ENCODE measurements around the gene SLC18A2. TPM values are rescaled to one million over a fixed set of nuclear protein-coding genes. Genes with fewer than 3 reads are reported as not detected.

The SLC18A2 gene
- total and polyA plus RNA-seq, 7 experiments from 2014 or later = 0.71 to 6.1 (median 1.4) TPM; not detected in 3

DNA sequence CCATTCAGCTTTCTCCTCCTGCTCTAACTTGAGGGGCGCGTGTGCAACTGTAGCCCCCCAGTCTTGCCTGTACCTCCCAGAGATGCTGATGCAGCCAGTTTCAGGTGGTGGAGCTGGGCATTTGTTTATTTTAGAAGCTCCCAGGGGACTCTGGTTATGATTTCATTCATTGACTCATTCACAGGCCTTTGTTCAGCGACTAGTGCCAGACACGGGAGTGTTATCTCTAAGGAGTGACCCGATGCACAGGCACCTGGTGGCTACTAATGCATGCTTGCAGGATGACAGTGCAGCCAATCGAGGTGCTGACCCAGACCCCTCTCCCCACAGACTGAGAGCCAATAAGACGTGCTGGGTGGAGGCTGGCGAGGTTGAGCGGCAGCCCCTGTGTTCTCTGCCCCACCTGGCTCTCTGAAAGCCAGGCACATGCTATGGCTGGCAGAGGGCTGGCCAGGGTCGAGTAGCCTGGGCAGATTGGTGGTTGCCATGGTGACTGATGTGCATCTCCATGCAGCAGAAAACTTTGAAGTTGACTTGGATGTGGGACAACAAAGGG lies 19.7 kb upstream of the SLC18A2 start:
- Mint-ChIP-seq H3K9me3 (no peaks in the 10 kb centered on the region), H3K36me3 (no peaks in the 10 kb centered on the region), H3K4me1 (peaks cover 0 to 9% (median 7%) of the 10 kb centered on the region in 7 donors), H3K27ac (no peak overlapping the region), H3K27me3 (peaks cover 8 to 32% (median 12%) of the 10 kb centered on the region in 5 donors), H3K4me3 (no peak overlapping the region)
- no peak overlapping the region for H3K27ac ChIP-seq (ENCODE audit: low read depth, low read length)
- intact Hi-C loops (cut with micrococcal nuclease) = no loop called here
- peaks cover 1 to 2% of the 10 kb centered on the region in 2 donors for H3K27me3 ChIP-seq (ENCODE audit: control insufficient read depth in 2 of 2, insufficient read depth in 2 of 2, low read length in 2 of 2)
- ATAC-seq = no peak
- no peaks in the 10 kb centered on the region for H3K36me3 ChIP-seq (ENCODE audit: control insufficient read depth in 2 of 3, insufficient read depth in 3 of 3, low read length in 3 of 3)
- POLR2A ChIA-PET = no interaction called here
- H3K4me3 ChIP-seq (ENCODE audit: low read length) = no peak overlapping the region
- H3K9me3 ChIP-seq (ENCODE audit: control insufficient read depth in 2 of 3, low read length in 3 of 3) = no peaks in the 10 kb centered on the region
- peaks cover 6 to 9% of the 10 kb centered on the region in 2 donors for H3K4me1 ChIP-seq (ENCODE audit: control insufficient read depth in 2 of 2, insufficient read depth in 2 of 2, low read length in 2 of 2)
- no peak for DNase-seq
- CTCF ChIA-PET = no interaction called here

DNA sequence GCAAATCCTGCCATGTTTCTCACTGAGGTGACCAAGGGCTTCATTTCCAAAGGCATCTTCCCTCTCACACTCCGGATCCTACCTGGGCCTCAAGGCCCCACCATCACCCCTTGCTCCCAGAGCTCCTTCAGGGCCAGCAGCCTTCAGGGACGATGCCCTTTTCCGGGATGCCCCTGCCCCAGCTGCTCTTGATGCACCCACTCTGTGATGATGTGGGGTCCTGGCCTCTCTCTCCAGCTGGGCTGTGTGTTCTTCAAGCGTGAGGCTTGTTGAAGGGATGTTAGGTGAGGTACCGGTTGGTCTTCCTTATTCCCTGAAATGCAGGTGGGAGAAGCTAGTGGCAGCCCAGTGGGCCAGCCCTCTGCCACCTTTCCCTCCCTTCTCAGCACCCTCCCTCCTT lies 18.4 kb upstream of the SLC18A2 start:
- Mint-ChIP-seq H3K4me1 (peaks cover 0 to 6% (median 1%) of the 10 kb centered on the region in 7 donors), H3K27ac (no peak overlapping the region), H3K9me3 (peaks cover 0 to under 1% (median 0%) of the 10 kb centered on the region in 11 donors), H3K36me3 (no peaks in the 10 kb centered on the region), H3K4me3 (no peak overlapping the region), H3K27me3 (peaks cover 7 to 34% (median 13%) of the 10 kb centered on the region in 5 donors)
- Histone ChIP-seq H3K27me3 (ENCODE audit: control insufficient read depth in 2 of 2, insufficient read depth in 2 of 2, low read length in 2 of 2) (no peaks in the 10 kb centered on the region), H3K27ac (ENCODE audit: low read depth, low read length) (no peak overlapping the region), H3K4me3 (ENCODE audit: low read length) (no peak overlapping the region), H3K36me3 (ENCODE audit: control insufficient read depth in 2 of 3, insufficient read depth in 3 of 3, low read length in 3 of 3) (no peaks in the 10 kb centered on the region), H3K9me3 (ENCODE audit: control insufficient read depth in 2 of 3, low read length in 3 of 3) (no peaks in the 10 kb centered on the region), H3K4me1 (ENCODE audit: control insufficient read depth in 2 of 2, insufficient read depth in 2 of 2, low read length in 2 of 2) (no peaks in the 10 kb centered on the region)
- CTCF ChIA-PET = no interaction called here
- POLR2A ChIA-PET = no interaction called here
- no peak for ATAC-seq
- DNase-seq = no peak
- intact Hi-C loops (cut with micrococcal nuclease) = no loop called here

- DNase-seq (no peak), ATAC-seq (no peak)
- Histone ChIP-seq H3K27ac (ENCODE audit: low read depth, low read length) (no peak overlapping the region), H3K36me3 (ENCODE audit: control insufficient read depth in 2 of 3, insufficient read depth in 3 of 3, low read length in 3 of 3) (no peaks in the 10 kb centered on the region), H3K9me3 (ENCODE audit: control insufficient read depth in 2 of 3, low read length in 3 of 3) (no peaks in the 10 kb centered on the region), H3K27me3 (ENCODE audit: control insufficient read depth in 2 of 2, insufficient read depth in 2 of 2, low read length in 2 of 2) (no peaks in the 10 kb centered on the region), H3K4me3 (ENCODE audit: low read length) (no peak overlapping the region), H3K4me1 (ENCODE audit: control insufficient read depth in 2 of 2, insufficient read depth in 2 of 2, low read length in 2 of 2) (no peaks in the 10 kb centered on the region)
- Mint-ChIP-seq H3K27me3 (peaks cover 1 to 33% (median 11%) of the 10 kb centered on the region in 5 donors), H3K9me3 (peaks cover 0 to 3% (median 0%) of the 10 kb centered on the region in 11 donors), H3K4me1 (no peaks in the 10 kb centered on the region), H3K4me3 (no peak overlapping the region), H3K36me3 (no peaks in the 10 kb centered on the region), H3K27ac (no peak overlapping the region)
- ChIA-PET POLR2A (no interaction called here), CTCF (no interaction called here)
- intact Hi-C loops (cut with micrococcal nuclease) = no loop called here
Observed at GRCh38 chr10:117222976-117223692, 17.8 kb upstream of the SLC18A2 start.

DNA sequence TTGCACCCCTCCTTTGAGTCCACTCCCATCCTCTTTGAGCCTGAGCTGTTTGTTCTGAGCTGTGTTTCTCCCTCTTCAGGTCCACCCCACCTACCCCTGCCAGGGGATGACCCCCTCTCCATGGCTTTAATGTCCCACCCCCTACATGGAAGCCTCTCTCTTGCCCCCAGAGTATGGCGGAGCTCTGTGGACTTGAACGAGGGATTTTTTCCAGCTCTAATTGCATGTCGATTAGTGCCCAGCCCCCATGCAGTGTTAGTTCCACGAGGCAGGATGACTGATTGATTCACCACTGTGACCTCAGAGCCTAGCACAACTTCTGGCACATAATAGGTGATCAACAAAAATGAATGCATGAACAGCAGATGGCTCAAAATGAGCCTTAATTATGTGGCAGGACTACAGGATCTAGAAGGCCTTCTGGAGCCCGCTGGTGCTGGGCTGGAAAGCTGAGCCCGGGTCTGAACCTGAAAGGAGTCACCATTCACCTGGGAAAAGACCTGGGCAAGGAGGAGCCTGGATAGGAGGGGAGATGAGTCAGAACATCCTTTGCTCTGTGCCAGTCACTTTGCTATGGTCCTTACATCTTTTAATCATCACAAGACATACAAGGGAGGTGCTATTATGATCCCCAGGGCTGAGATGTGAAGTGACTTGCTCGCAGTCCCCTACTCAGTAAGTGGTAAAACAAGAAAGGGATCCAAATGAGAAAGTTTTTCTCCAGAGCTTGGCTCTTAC lies 17.1 kb upstream of the SLC18A2 start:
- Mint-ChIP-seq H3K4me3 (no peak overlapping the region), H3K27ac (no peak overlapping the region), H3K36me3 (no peaks in the 10 kb centered on the region), H3K9me3 (peaks cover 0 to 3% (median 0%) of the 10 kb centered on the region in 11 donors), H3K27me3 (peaks cover 2 to 38% (median 11%) of the 10 kb centered on the region in 5 donors), H3K4me1 (no peaks in the 10 kb centered on the region)
- no peaks in the 10 kb centered on the region for H3K27me3 ChIP-seq (ENCODE audit: control insufficient read depth in 2 of 2, insufficient read depth in 2 of 2, low read length in 2 of 2)
- CTCF ChIA-PET = no interaction called here
- no peaks in the 10 kb centered on the region for H3K36me3 ChIP-seq (ENCODE audit: control insufficient read depth in 2 of 3, insufficient read depth in 3 of 3, low read length in 3 of 3)
- intact Hi-C loops (cut with micrococcal nuclease) = no loop called here
- H3K4me3 ChIP-seq (ENCODE audit: low read length) = no peak overlapping the region
- POLR2A ChIA-PET = interaction anchor here (0.6 kb wide), 1 partner anchor 538 kb away, joined by 4 read pairs; no protein-coding TSS in a partner anchor
- H3K4me1 ChIP-seq (ENCODE audit: control insufficient read depth in 2 of 2, insufficient read depth in 2 of 2, low read length in 2 of 2) = no peaks in the 10 kb centered on the region
- no peaks in the 10 kb centered on the region for H3K9me3 ChIP-seq (ENCODE audit: control insufficient read depth in 2 of 3, low read length in 3 of 3)
- ATAC-seq (no peak), DNase-seq (no peak)
- H3K27ac ChIP-seq (ENCODE audit: low read depth, low read length) = no peak overlapping the region

DNA sequence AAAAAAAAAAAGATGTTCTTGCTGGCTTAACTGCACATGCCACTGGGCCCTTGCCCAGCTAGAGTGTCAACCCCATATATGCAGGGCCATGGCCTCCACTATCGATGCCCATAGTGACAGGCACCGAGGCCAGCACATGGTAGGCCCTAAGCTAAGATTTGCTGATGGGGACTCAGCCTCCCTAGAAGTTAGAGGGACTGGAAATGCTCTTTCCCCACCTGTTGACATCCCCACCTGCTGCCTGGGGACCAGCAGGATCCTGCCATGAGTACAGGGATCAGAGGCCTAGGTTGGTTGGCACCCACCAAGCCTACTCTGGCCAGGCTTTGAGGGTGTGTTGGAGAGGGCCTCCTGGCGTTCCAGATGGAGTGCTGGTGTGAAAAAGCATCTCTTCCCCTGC lies 16.0 kb upstream of the SLC18A2 start:
- Histone ChIP-seq H3K27ac (ENCODE audit: low read depth, low read length) (no peak overlapping the region), H3K4me3 (ENCODE audit: low read length) (no peak overlapping the region), H3K27me3 (ENCODE audit: control insufficient read depth in 2 of 2, insufficient read depth in 2 of 2, low read length in 2 of 2) (no peaks in the 10 kb centered on the region), H3K4me1 (ENCODE audit: control insufficient read depth in 2 of 2, insufficient read depth in 2 of 2, low read length in 2 of 2) (no peaks in the 10 kb centered on the region), H3K9me3 (ENCODE audit: control insufficient read depth in 2 of 3, low read length in 3 of 3) (no peaks in the 10 kb centered on the region), H3K36me3 (ENCODE audit: control insufficient read depth in 2 of 3, insufficient read depth in 3 of 3, low read length in 3 of 3) (no peaks in the 10 kb centered on the region)
- Mint-ChIP-seq H3K27me3 (peaks cover 5 to 45% (median 17%) of the 10 kb centered on the region in 5 donors), H3K27ac (no peak overlapping the region), H3K9me3 (peaks cover 0 to 5% (median 0%) of the 10 kb centered on the region in 11 donors), H3K36me3 (no peaks in the 10 kb centered on the region), H3K4me3 (no peak overlapping the region), H3K4me1 (no peaks in the 10 kb centered on the region)
- DNase-seq (no peak), ATAC-seq (no peak)
- ChIA-PET CTCF (interaction anchor here (1.3 kb wide), 1 partner anchor 8 kb away, joined by 9 read pairs; no protein-coding TSS in a partner anchor), POLR2A (no interaction called here)
- intact Hi-C loops (cut with micrococcal nuclease) = no loop called here

DNA sequence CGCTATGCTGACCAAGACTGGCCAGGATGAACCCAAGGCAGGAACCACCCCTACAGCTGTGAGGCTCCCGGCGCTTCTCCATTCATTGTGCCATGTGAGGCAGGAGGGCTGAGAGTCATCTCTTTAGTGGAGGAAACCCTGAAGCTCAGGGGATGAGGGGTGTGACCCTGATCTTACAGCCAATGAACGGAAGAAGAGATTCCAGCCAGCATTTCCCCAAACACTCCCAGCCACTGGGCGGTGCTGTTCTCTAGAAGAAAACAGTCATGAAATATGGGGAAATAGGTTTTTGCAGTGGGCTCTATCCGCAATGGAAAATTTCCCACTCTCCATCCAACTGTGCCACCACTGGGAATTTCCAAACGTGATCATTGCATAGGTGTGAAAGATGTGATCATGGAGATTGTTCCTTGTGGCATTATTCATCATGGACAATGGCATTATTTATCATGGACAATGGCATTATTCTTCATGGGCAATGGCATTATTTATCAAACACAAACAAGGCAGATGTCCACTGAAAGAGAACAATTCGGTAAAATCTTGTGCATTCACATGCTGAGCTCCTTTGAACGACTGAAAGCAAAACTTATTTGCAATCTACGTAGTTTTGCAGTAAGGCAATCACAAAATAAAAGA lies 14.0 kb upstream of the SLC18A2 start:
- DNase-seq (peak in 1 of 9 donors; percentile 31), ATAC-seq (peak; percentile 68)
- ChIA-PET CTCF (interaction anchor here (0.8 to 1.4 kb wide), 2 partner anchors 10 to 93 kb away, joined by 3 to 6 read pairs; no protein-coding TSS in a partner anchor), POLR2A (no interaction called here)
- no peaks in the 10 kb centered on the region for H3K27me3 ChIP-seq (ENCODE audit: control insufficient read depth in 2 of 2, insufficient read depth in 2 of 2, low read length in 2 of 2)
- no peak overlapping the region for H3K4me3 Mint-ChIP-seq
- no peaks in the 10 kb centered on the region for H3K9me3 ChIP-seq (ENCODE audit: control insufficient read depth in 2 of 3, low read length in 3 of 3)
- H3K27me3 Mint-ChIP-seq = peaks cover 12 to 50% (median 30%) of the 10 kb centered on the region in 5 donors
- H3K36me3 Mint-ChIP-seq = peaks cover 0 to 7% (median 0%) of the 10 kb centered on the region in 5 donors
- H3K27ac ChIP-seq (ENCODE audit: low read depth, low read length) = no peak overlapping the region
- no peak overlapping the region for H3K27ac Mint-ChIP-seq
- peaks cover 0 to 15% (median 2%) of the 10 kb centered on the region in 11 donors for H3K9me3 Mint-ChIP-seq
- no peaks in the 10 kb centered on the region for H3K36me3 ChIP-seq (ENCODE audit: control insufficient read depth in 2 of 3, insufficient read depth in 3 of 3, low read length in 3 of 3)
- no peak overlapping the region for H3K4me3 ChIP-seq (ENCODE audit: low read length)
- H3K4me1 Mint-ChIP-seq = no peaks in the 10 kb centered on the region
- H3K4me1 ChIP-seq (ENCODE audit: control insufficient read depth in 2 of 2, insufficient read depth in 2 of 2, low read length in 2 of 2) = no peaks in the 10 kb centered on the region
- intact Hi-C loops (cut with micrococcal nuclease) = no loop called here

Data from naive thymus-derived CD4-positive, alpha-beta T cell (primary cell).